ENCODE measurements around the gene FAHD1.
A peak's percentile ranks its signal among the peaks of the same experiment; 100 is the strongest.
"Not testable (repeated sequence)": the region's sequence is repeated elsewhere in the genome, so short reads cannot be mapped to it uniquely, and the experiment has no call there.

The FAHD1 gene

GRCh38 chr16:1790261-1790610 lies 36.8 kb upstream of the FAHD1 start:
- DNase-seq, result no peak

- no peak for DNase-seq
Measured at GRCh38 chr16:1790611-1791255, 36.3 kb upstream of the FAHD1 start.

GRCh38 chr16:1791256-1791942 lies 35.6 kb upstream of the FAHD1 start:
- no peak for DNase-seq

- DNase-seq, result no peak
Measured at GRCh38 chr16:1791943-1792812, 34.8 kb upstream of the FAHD1 start.

GRCh38 chr16:1792836-1793577 lies 34.0 kb upstream of the FAHD1 start:
- DNase-seq, result no peak

GRCh38 chr16:1793578-1794220 lies 33.3 kb upstream of the FAHD1 start, which contains the start of gene IGFALS:
Gene IGFALS (minus strand): TSS chr16:1793705. CDS start chr16:1793652, 53 bp downstream.
- DNase-seq, result no peak

GRCh38 chr16:1794221-1794871 lies 32.7 kb upstream of the FAHD1 start:
- DNase-seq, result peak; percentile 27

GRCh38 chr16:1794908-1795666 lies 31.9 kb upstream of the FAHD1 start:
- no peak for DNase-seq

- not testable (repeated sequence) for DNase-seq
Measured at GRCh38 chr16:1799263-1799662, 27.7 kb upstream of the FAHD1 start.

GRCh38 chr16:1800701-1801100 lies 26.3 kb upstream of the FAHD1 start:
- DNase-seq, result no peak

GRCh38 chr16:1807626-1808025 lies 19.4 kb upstream of the FAHD1 start:
- DNase-seq, result no peak

GRCh38 chr16:1808691-1809090 lies 18.3 kb upstream of the FAHD1 start:
- DNase-seq, result no peak

- DNase-seq, result no peak
Measured at GRCh38 chr16:1809281-1809801, 17.7 kb upstream of the FAHD1 start.

- DNase-seq, result no peak
Measured at GRCh38 chr16:1810106-1810505, 16.9 kb upstream of the FAHD1 start.

- no peak for DNase-seq
Measured at GRCh38 chr16:1810536-1810935, 16.5 kb upstream of the FAHD1 start.

GRCh38 chr16:1812732-1813163 lies 14.3 kb upstream of the FAHD1 start:
- peak; percentile 68 for DNase-seq

- DNase-seq, result no peak
Measured at GRCh38 chr16:1815461-1815860, 11.5 kb upstream of the FAHD1 start.

- DNase-seq, result no peak
Measured at GRCh38 chr16:1816396-1817275, 10.4 kb upstream of the FAHD1 start.

GRCh38 chr16:1817276-1817589 lies 9.8 kb upstream of the FAHD1 start:
- no peak for DNase-seq

GRCh38 chr16:1817716-1818115 lies 9.3 kb upstream of the FAHD1 start:
- DNase-seq, result no peak
